Suprapubic skin (tissue), 4 donors: ENCODE data around the gene FGF10.

Experiments
- EP300 ChIP-seq: sonication (generic); formaldehyde crosslinking; IDR thresholded peaks from one replicate; pipeline ENCODE4 v1.6.1; 2017; ENCODE audit warnings: antibody characterized with exemption
- POLR2A ChIP-seq, 2 donors: fragments of 450-650 bp; IDR thresholded peaks; one replicate each; pipeline ENCODE4 v1.6.1; 2017; ENCODE audit warnings: antibody characterized with exemption in 2 of 2, mild to moderate bottlenecking in 2 of 2, moderate library complexity in 2 of 2
- POLR2AphosphoS5 ChIP-seq, 3 donors: sonication (generic); formaldehyde crosslinking; IDR thresholded peaks; one replicate each; pipeline ENCODE4 v1.6.1; 2017; ENCODE audit warnings: antibody characterized with exemption in 3 of 3
- TF ChIP-seq, protein P1 (sequence below), 2 donors: fragments of 200-600 bp in 1 of 2; fragments of 450-650 bp in 1 of 2; sonication (generic) in 1 of 2; IDR thresholded peaks; one replicate each; pipeline ENCODE4 v1.5.1; 2016 to 2019; ENCODE audit warnings: antibody characterized with exemption in 2 of 2, mild to moderate bottlenecking in 1 of 2, moderate library complexity in 1 of 2

DNA sequence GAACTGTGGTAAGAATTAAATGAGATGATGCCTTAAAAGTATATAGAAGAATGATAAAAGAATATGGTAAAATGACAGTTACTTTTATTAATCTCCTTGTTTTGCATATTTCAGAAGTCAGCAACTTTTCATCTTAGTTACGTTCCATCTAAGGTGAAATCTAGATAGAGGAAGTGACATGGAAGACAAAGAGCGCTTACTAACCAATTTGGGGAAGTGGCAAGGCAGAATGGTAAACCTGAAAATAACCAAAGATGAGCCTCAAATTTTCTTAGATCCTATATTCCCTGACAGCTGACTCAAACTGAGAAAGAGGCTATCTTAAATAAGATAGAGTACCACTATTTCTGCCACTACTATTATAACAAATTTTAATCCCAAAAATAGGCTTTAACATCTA, 52.5 kb downstream of the FGF10 start:
- TF ChIP-seq, protein P1, sequence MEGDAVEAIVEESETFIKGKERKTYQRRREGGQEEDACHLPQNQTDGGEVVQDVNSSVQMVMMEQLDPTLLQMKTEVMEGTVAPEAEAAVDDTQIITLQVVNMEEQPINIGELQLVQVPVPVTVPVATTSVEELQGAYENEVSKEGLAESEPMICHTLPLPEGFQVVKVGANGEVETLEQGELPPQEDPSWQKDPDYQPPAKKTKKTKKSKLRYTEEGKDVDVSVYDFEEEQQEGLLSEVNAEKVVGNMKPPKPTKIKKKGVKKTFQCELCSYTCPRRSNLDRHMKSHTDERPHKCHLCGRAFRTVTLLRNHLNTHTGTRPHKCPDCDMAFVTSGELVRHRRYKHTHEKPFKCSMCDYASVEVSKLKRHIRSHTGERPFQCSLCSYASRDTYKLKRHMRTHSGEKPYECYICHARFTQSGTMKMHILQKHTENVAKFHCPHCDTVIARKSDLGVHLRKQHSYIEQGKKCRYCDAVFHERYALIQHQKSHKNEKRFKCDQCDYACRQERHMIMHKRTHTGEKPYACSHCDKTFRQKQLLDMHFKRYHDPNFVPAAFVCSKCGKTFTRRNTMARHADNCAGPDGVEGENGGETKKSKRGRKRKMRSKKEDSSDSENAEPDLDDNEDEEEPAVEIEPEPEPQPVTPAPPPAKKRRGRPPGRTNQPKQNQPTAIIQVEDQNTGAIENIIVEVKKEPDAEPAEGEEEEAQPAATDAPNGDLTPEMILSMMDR (IDR thresholded peaks at IDR 0.05), result no peak
- TF ChIP-seq EP300, result no peak
- no peak for TF ChIP-seq POLR2AphosphoS5 (IDR thresholded peaks at IDR 0.05)
- TF ChIP-seq POLR2A (IDR thresholded peaks at IDR 0.05), result no peak
